Stimulated activated CD4-positive, alpha-beta T cell treated with anti-CD3 and anti-CD28 coated beads, TNF-alpha, amount 100 ng/mL, for 48 hours (primary cell): ENCODE measurements around the gene TRAPPC2B.
A peak's percentile ranks its signal among the peaks of the same experiment; 100 is the strongest.

Experiments
- DNase-seq, 3 donors: peaks; one replicate each; pipeline ENCODE4 v3.0.0-alpha.2; 2020; ENCODE audit warnings: low read depth in 3 of 3

TRAPPC2B gene

DNA sequence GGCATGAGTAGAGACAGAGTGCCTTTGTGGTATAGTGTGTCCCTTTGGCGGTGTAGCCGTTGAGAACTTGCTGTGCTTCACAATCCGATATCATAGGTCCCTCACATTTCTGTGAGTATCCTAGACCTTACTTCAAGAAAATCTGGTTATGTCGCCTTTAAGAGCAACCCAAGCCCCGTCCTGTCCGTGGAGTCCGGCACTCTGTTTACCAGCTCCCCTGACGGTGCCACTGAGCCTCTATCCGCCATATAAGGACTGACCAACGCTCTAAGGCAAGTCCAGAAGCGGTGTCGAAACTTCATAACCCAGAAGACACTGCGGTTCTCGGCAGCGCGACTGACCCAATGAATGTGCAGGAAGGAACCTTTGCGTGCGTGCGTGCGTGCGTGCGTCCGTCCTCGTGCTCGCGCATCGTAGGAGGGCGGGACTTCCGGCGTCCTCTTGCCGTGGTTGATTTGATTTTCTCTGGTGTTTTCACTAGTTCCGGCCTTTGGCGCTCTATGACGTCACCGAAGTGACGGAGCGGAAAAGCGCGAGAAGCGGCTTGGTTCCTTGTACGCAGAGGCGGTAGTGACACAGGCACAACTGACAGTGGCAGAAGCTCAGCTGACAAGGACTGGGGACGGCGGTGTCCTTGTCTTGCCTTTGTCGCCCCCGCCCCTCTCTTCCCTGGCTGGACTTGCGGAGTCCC lies at the start of gene TRAPPC2B, which contains the start of gene ZNF547:
Gene TRAPPC2B, plus strand, starts transcription at position 555 of the 691 bp plus-strand sequence. CDS start 1,283 bp downstream, outside the sequence.
Gene ZNF547, plus strand, starts transcription at position 555 of the 691 bp plus-strand sequence. CDS start 5,005 bp downstream, outside the sequence.
- peak; percentile 89 to 96 (median 92) for DNase-seq

DNA sequence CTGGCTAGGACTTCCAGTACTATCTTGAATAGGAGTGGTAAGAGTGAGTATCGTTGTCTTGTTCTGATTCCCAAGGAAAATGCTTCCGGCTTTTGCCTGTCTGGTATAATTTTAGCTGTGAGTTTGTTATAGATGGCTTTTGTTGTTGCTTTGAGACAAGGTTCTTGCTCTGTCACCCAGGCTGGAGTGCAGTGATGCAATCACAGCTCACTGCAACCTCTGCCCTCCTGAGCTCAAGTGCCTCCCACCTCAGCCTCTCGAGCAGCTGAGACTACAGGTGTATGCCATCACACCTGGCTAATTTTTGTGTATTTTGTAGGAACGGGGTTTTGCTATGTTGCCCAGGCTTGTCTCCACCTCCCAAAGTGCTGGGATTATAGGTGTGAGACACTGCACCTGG lies 49.2 kb upstream of the TRAPPC2B start:
- DNase-seq: no peak

DNA sequence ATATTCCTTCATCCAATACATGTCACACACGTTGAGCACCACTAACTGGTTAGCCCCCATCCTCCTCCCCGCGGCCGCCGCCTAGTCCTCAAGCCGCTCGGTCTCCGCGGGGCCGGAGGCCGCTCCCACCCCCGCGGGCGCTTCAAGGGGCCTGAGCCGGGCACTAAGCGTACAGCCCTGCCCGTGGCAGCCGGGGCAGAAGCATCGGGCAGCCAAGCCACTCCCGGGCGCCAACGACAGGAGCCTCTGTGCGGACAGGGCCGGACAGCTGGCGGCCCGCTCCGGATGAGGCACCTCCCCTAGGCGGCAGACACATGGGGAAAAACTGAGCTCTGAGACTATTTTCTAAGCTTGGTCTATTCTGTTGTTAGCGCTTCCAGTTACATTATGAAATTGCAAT lies 45.8 kb upstream of the TRAPPC2B start:
- no peak for DNase-seq

DNA sequence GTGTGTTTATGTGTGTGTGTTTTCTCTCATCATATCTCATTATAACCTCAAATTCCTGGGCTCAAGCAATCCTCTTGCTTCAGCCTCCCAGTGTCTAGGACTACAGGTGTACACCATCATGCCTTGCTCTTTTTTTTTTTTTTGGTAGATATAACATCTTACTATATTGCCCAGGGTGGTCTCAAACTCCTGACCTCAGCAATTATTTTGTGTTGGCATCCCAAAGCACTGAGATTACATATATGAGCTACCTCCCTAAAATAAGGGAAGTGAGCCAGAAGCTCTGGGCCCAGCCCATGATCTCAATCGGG lies 43.5 kb upstream of the TRAPPC2B start:
- DNase-seq: no peak

DNA sequence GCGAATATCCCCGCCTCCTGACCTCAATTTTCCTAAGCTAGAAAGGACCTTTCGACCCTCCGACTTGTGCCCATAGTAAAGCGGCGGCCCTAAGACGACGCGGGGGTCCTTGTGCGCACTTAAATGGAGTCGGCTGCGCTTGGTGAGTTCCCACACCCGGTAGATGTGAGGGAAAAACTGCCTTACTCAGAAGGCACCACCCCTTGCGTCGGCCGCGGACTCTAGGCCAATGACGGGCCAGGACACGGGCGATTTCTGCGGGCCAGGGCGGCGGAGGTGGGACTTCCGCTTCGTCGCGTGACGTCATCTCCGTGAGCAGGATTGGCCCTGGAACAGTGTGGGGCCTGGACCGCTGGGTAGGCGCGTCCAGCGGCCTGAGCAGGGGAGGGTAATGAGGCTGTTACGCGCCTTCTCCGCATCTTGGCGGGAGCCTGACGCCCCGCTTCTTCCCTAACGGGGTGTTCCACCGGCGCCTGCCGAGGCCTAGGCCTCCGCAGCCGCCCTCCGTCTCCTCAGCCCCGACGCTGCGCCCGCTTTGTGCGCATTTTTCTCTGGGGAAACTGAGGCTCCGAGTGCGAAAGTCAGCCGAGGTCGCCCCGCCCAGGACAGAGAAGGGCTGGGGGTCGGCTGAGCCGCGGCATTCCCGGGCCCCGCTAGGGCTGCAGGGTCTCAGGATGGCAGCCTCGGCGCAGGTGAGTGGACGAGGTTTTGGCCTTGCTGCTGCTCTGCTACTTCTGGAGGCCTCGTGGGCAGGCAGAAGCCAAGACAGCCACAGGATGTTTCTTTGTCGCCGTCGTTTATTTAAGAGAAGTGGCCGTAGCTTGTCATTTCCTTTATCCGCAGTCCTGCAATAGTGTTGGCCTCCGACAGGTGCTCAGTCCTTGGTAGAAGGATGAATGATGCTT lies 42.9 kb upstream of the TRAPPC2B start, which contains the start of gene ZNF543:
Gene ZNF543, plus strand, starts transcription at position 293 of the 905 bp plus-strand sequence. Its CDS starts 382 bp downstream, at position 675.
- DNase-seq: peak; percentile 88 to 90 (median 90)

DNA sequence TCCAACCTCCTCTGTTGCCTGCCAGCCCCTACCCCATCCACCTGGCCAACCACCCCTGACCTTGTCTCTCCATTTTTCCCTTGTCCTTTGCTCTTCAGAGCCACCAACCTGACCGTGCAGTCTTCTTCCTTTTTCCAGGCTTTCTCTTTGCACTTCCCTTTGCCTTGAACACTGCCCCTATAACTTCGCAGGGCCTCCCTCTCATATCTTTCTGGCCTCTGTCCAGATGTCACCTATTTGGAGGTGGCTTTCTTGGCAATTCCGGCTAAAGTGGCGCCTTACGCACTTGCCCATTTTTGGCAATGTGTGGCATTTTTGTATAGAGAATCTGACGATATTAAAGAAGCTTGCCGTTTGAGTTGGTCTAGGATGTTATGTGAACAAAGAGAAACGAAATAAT lies 42.2 kb upstream of the TRAPPC2B start:
- no peak for DNase-seq

DNA sequence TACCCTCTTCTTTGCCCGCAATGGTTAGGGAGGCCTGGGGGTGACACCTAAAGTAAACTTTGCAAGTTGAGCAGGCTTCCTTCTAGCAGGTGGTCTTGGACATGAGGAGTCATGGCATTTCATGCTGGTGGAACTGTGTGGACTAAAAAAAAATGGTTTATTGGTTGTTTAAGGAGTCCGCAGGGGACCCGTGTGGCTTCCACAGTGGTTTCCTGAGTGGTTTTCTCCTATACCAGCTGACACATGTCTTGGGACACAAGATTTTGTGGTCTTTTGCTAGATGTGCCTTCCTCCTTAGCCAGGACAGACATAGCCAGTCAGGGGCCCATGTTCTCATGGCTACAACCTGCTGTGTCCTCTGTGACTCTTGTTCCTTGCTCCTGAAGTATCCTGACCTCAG lies 41.6 kb upstream of the TRAPPC2B start:
- no peak for DNase-seq

DNA sequence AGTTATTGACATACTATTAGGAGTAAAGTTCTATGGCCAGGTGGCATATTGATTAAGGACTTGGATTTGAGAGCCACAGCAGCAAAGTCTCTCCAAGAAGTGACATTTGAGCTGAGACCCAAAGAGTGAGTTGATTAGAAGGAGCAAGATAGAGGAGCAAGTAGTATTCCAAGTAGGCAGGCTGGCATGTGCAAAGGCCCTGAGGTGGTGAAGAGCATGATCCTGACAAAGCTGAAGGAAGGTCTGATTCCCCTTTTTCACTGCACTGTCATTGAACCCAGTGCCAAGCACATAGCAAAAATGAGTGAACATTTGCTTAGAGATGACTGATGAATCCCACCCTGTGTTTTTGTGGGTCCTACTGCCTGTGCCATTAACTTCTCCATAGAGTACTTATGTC lies 38.4 kb upstream of the TRAPPC2B start:
- no peak for DNase-seq

DNA sequence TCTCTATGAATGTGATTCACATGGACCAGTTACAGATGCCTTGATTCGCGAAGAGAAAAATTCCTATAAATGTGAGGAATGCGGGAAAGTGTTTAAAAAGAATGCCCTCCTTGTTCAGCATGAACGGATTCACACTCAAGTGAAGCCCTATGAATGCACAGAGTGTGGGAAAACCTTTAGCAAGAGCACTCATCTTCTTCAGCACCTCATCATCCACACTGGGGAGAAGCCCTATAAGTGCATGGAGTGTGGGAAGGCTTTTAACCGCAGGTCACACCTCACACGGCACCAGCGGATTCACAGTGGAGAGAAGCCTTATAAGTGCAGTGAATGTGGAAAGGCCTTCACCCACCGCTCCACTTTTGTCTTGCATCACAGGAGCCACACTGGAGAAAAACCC lies 35.4 kb upstream of the TRAPPC2B start:
- DNase-seq: no peak

DNA sequence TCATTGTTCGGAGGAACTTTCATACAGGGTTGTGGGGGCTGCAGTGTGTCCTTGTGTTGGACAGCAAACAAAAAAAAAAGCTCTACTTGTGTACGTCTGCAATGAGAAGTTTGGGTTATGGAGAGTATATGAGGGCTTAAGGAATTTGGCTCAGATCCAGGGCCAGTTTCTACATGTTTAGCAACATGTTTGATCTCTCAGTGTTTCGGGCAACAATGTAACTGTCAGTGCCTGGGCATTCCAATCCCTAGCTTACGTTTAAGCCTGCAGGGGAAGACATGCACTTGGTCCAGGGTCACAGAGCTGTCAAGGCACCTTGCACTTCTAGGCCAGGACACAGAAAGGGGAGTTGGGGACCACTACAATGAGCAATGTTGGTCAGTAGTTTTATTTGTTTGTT lies 29.2 kb upstream of the TRAPPC2B start:
- DNase-seq: no peak

DNA sequence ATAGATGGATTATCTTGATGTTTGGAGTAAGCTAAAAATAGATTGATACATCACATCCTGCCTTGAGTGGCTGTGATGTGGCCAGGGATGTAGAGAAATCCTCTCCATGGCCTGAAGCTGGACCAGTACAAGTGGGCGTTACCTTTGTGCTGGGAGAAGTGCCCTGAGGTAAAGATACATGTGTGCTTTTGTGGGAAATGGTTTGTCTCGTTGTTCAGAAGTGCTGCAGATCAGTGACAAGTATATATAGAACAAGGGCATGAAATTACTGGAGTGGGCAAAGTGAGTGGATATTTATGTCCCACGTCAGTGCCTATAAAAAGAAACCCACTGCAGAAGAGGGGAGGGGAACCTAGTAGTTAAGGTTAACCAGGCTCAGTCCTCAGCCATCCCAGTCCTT lies 24.5 kb upstream of the TRAPPC2B start:
- no peak for DNase-seq

DNA sequence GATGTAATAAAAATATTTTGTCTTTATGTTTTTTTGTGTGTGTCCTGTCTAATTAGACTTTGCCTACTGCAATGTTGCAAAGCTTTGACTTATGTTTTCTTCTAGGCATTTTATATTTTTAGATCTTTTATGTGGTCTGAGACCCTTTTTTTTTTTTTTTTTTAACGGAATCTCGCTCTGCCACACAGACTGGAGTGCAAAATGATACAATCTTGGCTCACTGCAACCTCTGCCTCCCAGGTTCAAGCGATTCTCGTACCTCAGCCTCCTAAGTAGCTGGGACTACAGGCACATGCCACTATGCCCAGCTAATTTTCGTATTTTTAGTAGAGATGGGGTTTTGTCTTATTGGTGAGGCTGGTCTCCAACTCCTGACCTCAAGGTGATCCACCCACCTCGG lies 20.8 kb upstream of the TRAPPC2B start:
- DNase-seq: no peak

DNA sequence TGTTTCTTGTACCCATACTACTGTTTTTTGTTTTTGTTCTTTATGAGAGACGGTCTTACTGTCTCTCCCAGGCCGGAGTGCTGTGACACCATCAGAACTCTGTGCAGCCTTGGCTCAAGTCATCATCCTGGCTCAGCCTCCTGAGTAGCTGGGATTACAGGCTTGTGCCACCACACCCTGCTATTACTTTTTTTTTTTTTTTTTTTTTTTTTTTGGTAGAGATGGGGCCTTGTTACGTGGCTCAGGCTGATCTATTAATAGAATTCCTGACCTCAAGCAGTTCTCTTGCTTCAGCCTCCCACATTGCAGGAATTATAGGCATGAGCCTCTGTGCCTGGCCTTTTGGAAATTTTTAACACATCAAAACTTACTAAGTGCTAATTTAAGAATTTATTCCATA lies 15.2 kb upstream of the TRAPPC2B start:
- no peak for DNase-seq

DNA sequence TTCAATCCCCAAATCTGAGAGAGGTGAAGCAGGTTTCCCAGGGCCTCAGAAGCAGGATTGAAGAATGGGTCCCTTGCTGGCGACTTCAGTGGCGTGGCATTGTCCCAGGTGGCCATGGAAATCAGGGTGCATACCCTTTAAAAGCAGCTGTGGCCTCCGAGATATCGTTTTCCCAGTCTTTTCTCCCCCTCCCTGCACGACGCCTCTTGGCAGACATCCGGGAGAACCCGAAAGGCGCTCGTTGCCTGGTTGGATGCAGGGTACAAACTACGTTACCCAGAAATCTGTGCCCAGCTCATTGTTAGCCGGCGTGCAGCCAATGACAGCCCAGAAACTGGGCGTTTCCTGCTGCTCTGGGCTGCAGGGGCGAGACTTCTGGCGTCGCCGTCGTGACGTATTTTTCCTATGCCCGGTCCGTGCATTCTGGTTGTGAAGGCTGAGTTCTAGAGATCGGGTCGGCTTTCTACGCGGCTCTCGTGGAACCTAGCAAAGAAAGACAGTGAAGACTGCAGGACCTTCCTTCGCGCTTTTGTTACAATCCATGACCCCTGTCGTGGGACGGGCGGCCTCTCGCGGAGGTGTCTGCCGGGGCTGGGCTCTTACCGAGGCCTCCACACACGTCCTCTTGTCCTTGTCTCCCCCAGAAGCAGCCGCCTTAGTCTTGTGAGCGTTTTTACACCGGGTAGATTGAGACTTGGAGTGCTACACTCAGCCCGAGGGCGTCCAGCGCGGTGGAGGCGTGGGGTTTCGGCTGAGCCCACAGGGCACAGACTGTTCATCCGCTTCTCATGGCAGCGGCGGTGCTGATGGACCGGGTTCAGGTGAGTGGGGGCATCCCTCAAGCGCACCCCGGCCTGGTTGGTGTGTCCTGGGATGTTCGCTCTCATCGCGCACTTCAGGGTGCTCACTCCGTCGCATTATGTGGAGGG lies 12.2 kb upstream of the TRAPPC2B start, which contains the start of gene ZNF304:
Gene ZNF304, plus strand, starts transcription at position 395 of the 929 bp plus-strand sequence. Its CDS starts 394 bp downstream, at position 789.
- peak; percentile 68 to 78 (median 70) for DNase-seq

DNA sequence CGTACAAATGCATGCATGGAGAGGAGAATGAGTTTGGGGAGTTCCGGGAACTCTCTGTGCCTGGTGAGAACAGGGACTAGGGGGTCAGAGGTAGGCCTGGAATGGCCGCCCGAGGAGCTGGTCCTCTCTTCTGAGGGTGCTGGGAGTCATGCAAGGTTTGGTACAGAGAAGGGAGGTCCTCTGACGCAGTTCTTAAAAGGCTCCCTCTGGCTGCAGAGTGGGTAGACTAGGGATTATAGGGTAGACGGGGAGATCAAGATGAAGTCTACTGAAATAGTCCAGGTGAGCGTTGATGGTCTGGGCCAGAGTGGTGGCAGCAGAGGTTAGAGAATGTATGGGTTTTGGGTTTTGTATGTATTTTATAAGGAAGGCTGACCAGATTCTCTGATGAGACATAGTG lies 11.5 kb upstream of the TRAPPC2B start:
- no peak for DNase-seq

DNA sequence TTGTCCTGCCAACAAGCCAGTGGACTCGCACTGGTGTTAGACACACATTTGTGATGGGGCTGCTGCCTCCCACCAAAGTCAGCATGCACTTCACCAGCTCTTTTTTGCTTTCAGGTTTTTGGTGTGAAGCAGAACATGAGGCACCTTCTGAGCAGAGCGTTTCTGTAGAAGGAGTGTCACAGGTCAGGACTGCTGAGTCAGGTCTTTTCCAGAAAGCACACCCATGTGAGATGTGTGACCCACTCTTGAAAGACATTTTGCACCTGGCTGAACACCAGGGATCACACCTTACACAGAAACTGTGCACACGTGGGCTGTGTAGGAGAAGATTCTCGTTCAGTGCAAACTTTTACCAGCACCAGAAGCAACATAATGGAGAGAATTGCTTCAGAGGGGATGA lies 7.4 kb upstream of the TRAPPC2B start:
- no peak for DNase-seq

DNA sequence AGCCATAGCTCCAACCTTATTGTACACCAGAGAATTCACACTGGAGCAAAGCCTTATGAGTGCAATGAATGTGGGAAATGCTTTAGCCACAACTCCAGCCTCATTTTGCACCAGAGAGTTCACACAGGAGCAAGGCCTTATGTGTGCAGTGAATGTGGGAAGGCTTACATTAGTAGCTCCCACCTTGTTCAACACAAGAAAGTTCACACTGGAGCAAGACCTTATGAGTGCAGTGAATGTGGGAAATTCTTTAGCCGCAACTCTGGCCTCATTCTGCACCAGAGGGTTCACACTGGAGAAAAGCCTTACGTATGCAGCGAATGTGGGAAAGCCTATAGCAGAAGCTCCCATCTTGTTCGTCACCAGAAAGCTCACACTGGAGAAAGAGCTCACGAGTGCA lies 5.9 kb upstream of the TRAPPC2B start:
- DNase-seq: no peak

DNA sequence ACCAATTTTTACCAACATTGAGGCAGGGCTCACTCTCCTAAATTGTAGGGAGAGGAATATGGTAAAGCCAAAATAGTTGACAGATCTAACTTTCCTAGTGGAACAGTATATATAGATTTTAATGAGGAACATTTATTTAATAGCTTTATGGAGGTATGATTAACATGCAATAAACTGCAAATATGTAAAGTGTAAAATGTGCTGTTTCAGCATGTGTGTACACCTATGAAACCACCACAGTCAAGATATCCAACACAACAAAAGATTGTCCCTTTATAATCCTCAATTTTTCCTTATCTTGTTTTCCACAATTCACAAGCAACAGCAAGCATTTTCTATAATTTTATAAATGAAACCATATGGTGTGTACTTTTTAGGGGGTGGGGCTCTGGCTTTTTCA lies 4.1 kb upstream of the TRAPPC2B start:
- DNase-seq: no peak

DNA sequence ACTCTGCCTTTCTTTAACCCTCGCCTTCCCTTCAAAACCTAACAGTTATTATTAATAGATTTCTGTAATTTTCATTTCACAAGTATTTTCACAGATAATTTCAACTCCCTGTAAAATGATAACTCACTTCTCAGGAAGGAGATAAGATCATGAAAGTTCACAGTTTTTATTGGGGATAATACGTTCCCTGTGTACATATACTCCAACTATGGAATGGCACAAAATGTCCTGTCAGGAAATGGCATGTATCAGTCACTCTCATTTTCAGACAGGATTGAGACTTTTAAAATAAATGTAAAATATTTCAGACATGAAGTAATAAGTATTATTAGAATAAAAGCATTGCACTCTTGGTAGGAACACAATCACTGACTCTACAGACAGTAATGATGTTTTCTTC lies 932 bp upstream of the TRAPPC2B start:
- DNase-seq: no peak

DNA sequence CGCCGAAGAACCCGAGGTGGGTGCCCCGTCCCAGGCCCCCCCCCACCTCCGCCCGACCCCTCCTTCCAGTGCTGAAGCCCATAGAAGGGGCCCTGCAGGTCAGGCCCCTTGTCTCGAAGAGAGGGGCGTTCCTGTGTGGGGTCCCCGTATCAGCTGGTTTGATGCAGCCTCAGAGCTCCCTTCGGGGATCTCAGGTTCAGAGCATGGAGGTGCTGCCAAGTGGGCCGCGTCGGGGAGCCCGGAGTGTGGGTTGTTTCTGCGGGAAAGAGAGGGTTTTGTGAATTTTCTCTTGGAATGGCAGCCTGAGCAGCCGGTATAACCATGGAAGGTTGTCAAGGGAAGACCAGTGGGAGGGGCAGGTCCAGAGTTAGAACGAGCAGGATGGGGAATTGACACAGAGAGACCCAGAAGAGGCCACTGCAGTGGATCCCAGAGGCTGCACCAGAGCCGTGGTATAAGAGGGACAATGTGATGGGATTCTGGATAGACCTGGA lies 384 bp downstream of the TRAPPC2B start:
- no peak for DNase-seq

DNA sequence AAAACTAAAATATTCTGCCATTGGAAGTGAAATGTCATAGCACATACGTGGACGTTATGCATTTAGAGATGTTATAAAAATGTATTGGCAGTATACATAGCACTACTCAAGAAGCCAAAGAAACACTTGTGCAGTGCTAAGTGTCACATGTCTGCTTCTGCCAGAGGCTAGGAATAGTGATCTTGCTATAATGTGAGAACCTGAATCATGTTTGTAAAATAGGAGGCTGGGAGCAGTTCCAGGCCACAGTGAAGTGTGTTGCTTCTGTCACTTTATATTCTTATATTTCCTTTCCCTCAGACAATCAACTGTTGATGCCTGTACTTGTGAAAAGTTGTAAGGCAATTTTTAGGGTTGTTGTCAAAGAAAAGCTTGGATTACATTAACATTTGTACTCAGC lies 3.4 kb downstream of the TRAPPC2B start:
- no peak for DNase-seq

DNA sequence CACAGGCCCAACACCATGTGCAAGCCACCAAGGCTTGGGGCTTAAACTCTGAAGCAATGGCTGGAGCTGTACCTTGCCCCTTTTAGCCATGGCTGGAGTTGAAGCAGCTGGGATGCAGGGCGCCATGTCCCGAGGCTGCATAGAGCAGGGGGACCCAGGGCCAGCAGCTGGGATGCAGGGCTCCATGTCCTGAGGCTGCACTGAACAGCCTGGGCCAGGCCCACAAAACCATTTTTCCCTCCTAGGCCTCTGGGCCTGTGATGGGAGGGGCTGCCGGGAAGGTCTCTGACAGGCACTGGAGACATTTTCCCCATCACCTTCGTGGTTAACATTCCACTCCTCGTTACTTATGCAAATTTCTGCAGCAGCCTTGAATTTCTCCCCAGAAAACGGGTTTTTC lies 10.8 kb downstream of the TRAPPC2B start:
- no peak for DNase-seq
